ENCODE measurements around the gene GRK5. TPM values are rescaled to one million over a fixed set of nuclear protein-coding genes. Genes with fewer than 3 reads are reported as not detected.

Gene GRK5
- polyA plus RNA-seq, 1 donor from 2014 or later: 34.9 TPM

GRCh38 chr10:119386666-119387065, 179.3 kb downstream of the GRK5 start:
- H3K9ac ChIP-seq (ENCODE audit: low read length): no peak overlapping the region
- no peak overlapping the region for H3K4me3 ChIP-seq (ENCODE audit: low read length)
- no peaks in the 10 kb centered on the region for H4K20me1 ChIP-seq (ENCODE audit: insufficient read depth)
- H3K9me3 ChIP-seq (ENCODE audit: low read length): no peaks in the 10 kb centered on the region
- no peak overlapping the region for H3K27ac ChIP-seq (ENCODE audit: low read length)
- no peaks in the 10 kb centered on the region for H3K27me3 ChIP-seq (ENCODE audit: insufficient read depth, low read depth, low read length)
- no peaks in the 10 kb centered on the region for H3K36me3 ChIP-seq (ENCODE audit: insufficient read depth, low read length)
- no peaks in the 10 kb centered on the region for H3F3A ChIP-seq (ENCODE audit: insufficient read depth, low read length, poor library complexity, severe bottlenecking)
- TF ChIP-seq POLR2AphosphoS5 (IDR thresholded peaks at IDR 0.05) (no peak), EP300 (conservative IDR thresholded peaks at IDR 0.05; ENCODE audit: poor library complexity, severe bottlenecking) (no peak), MXI1 (conservative IDR thresholded peaks at IDR 0.05; ENCODE audit: poor library complexity, severe bottlenecking) (no peak), SMC3 (conservative IDR thresholded peaks at IDR 0.05; ENCODE audit: poor library complexity) (no peak), EZH2 (IDR thresholded peaks at IDR 0.05; ENCODE audit: borderline replicate concordance, insufficient read depth, low read length, poor library complexity, severe bottlenecking) (no peak), TAF1 (IDR thresholded peaks at IDR 0.05; ENCODE audit: low read depth) (no peak), REST (IDR thresholded peaks at IDR 0.05; ENCODE audit: borderline replicate concordance) (no peak)
- H2AFZ ChIP-seq (ENCODE audit: low read depth, low read length): no peak overlapping the region
- H3K4me2 ChIP-seq (ENCODE audit: low read length): no peak overlapping the region
- no peaks in the 10 kb centered on the region for H3K79me2 ChIP-seq (replicated peaks; ENCODE audit: insufficient read depth, low read length)
- H3K9me2 ChIP-seq (ENCODE audit: insufficient read depth, low read length): no peaks in the 10 kb centered on the region

- H3K36me3 ChIP-seq (ENCODE audit: insufficient read depth, low read length): no peaks in the 10 kb centered on the region
- no peak overlapping the region for H3K27ac ChIP-seq (ENCODE audit: low read length)
- no peak overlapping the region for H3K4me3 ChIP-seq (ENCODE audit: low read length)
- H4K20me1 ChIP-seq (ENCODE audit: insufficient read depth): no peaks in the 10 kb centered on the region
- H3K9me2 ChIP-seq (ENCODE audit: insufficient read depth, low read length): no peaks in the 10 kb centered on the region
- H3K27me3 ChIP-seq (ENCODE audit: insufficient read depth, low read depth, low read length): no peaks in the 10 kb centered on the region
- H2AFZ ChIP-seq (ENCODE audit: low read depth, low read length): no peak overlapping the region
- H3K9ac ChIP-seq (ENCODE audit: low read length): no peak overlapping the region
- TF ChIP-seq EZH2 (IDR thresholded peaks at IDR 0.05; ENCODE audit: borderline replicate concordance, insufficient read depth, low read length, poor library complexity, severe bottlenecking): no peak
- no peak for TF ChIP-seq CTCF (IDR thresholded peaks at IDR 0.05; ENCODE audit: poor library complexity, severe bottlenecking)
- no peak for TF ChIP-seq REST (IDR thresholded peaks at IDR 0.05; ENCODE audit: borderline replicate concordance)
- H3K4me2 ChIP-seq (ENCODE audit: low read length): no peak overlapping the region
- no peaks in the 10 kb centered on the region for H3K79me2 ChIP-seq (replicated peaks; ENCODE audit: insufficient read depth, low read length)
- H3F3A ChIP-seq (ENCODE audit: insufficient read depth, low read length, poor library complexity, severe bottlenecking): no peaks in the 10 kb centered on the region
- H3K9me3 ChIP-seq (ENCODE audit: low read length): no peaks in the 10 kb centered on the region
Measured at GRCh38 chr10:119388849-119389345, 181.5 kb downstream of the GRK5 start.
